Measurements from ENCODE around the gene GZMM. TPM values are rescaled to one million over a fixed set of nuclear protein-coding genes. Genes with fewer than 3 reads are reported as not detected.

GZMM gene
- total and polyA plus RNA-seq, 2 experiments from 2014 or later = 0.29 TPM; not detected in 1

GRCh38 chr19:570937-571565 is 27.2 kb downstream of the GZMM start:
- Mint-ChIP-seq H3K9me3 (peaks cover 22% of the 10 kb centered on the region), H3K4me1 (peaks cover 27% of the 10 kb centered on the region), H3K36me3 (ENCODE audit: low read depth) (peaks cover 43% of the 10 kb centered on the region), H3K27me3 (ENCODE audit: insufficient read depth, low read depth, poor library complexity) (peaks cover 36% of the 10 kb centered on the region), H3K27ac (peak overlapping the region; percentile 95), H3K4me3 (peak overlapping the region; percentile 83)
- H3K9me2 ChIP-seq (ENCODE audit: insufficient read depth) = no peaks in the 10 kb centered on the region
- DNase-seq (ENCODE audit: low spot score) = peak; percentile 77
- peaks cover 15% of the 10 kb centered on the region for H3F3A ChIP-seq (replicated peaks; ENCODE audit: low read depth)
- H3K4me3 ChIP-seq = peak overlapping the region; percentile 96
- H4K20me1 ChIP-seq (replicated peaks; ENCODE audit: insufficient read depth) = peaks cover 22% of the 10 kb centered on the region
- H3K79me2 ChIP-seq (replicated peaks; ENCODE audit: insufficient read depth) = peaks cover 36% of the 10 kb centered on the region
- no peak for TF ChIP-seq STAT1 (IDR thresholded peaks at IDR 0.05; ENCODE audit: unreplicated experiment)
- TF ChIP-seq CTCF (conservative IDR thresholded peaks at IDR 0.05; ENCODE audit: low read depth in 2 of 2) = no peak
- no peak for TF ChIP-seq CREB1 (CRISPR knock-in tag; IDR thresholded peaks at IDR 0.05; ENCODE audit: low read depth)
- no peak for TF ChIP-seq ZNF462 (CRISPR knock-in tag; IDR thresholded peaks at IDR 0.05)
- no peak for TF ChIP-seq ZNF331 (CRISPR knock-in tag; IDR thresholded peaks at IDR 0.05; ENCODE audit: low read depth)
- no peak for TF ChIP-seq EZH2 (IDR thresholded peaks at IDR 0.05; ENCODE audit: low read depth, unreplicated experiment)
- no peak for TF ChIP-seq EZH2phosphoT487 (IDR thresholded peaks at IDR 0.05; ENCODE audit: unreplicated experiment)
- no peak for TF ChIP-seq ETS1 (IDR thresholded peaks at IDR 0.05)
- TF ChIP-seq NANOG (IDR thresholded peaks at IDR 0.05; ENCODE audit: borderline replicate concordance) = no peak
- no peak for TF ChIP-seq REST (IDR thresholded peaks at IDR 0.05; ENCODE audit: unreplicated experiment)
- TF ChIP-seq JUNB (IDR thresholded peaks at IDR 0.05; ENCODE audit: unreplicated experiment) = no peak
- TF ChIP-seq POLR2AphosphoS5 (IDR thresholded peaks at IDR 0.05; ENCODE audit: low read depth) = no peak
- TF ChIP-seq ZNF114 (CRISPR knock-in tag; IDR thresholded peaks at IDR 0.05) = no peak
- H3K27ac ChIP-seq (ENCODE audit: low read depth) = peak overlapping the region; percentile 97
- H3K4me1 ChIP-seq (ENCODE audit: insufficient read depth) = peaks cover 18% of the 10 kb centered on the region
- H3K4me2 ChIP-seq = peak overlapping the region; percentile 89
- peak overlapping the region; percentile 14; the same call in 1 of the 2 replicates for H2AFZ ChIP-seq
- peak; percentile 8 for ATAC-seq
- no peaks in the 10 kb centered on the region for H3K27me3 ChIP-seq (ENCODE audit: insufficient read depth)
- H3K36me3 ChIP-seq (ENCODE audit: insufficient read depth) = no peaks in the 10 kb centered on the region

Data from GM23338 (cell line).